Lower leg skin (tissue), 4 donors: ENCODE data around the gene MAGEB1. TPM values are rescaled to one million over a fixed set of nuclear protein-coding genes. Genes with fewer than 3 reads are reported as not detected.

Source experiments
- DNase-seq, 2 donors: peaks; one replicate each; pipeline ENCODE4 v3.0.0-alpha.2; 2019; ENCODE audit warnings: low spot score in 2 of 2
- H3K4me3 ChIP-seq: fragments of 200-600 bp; sonication (generic); 2 replicates; pipeline ENCODE4 v1.5.1; 2017; ENCODE audit warnings: mild to moderate bottlenecking, low read depth; ENCODE audit not compliant: poor library complexity, severe bottlenecking
- CTCF ChIP-seq, 3 donors: fragments of 450-650 bp; IDR thresholded peaks; one replicate each; pipeline ENCODE4 v1.5.1; 2016; ENCODE audit warnings: antibody characterized with exemption in 3 of 3, mild to moderate bottlenecking in 3 of 3, moderate library complexity in 2 of 3
- POLR2A ChIP-seq, 2 donors: fragments of 450-650 bp; IDR thresholded peaks; one replicate each; pipeline ENCODE4 v1.6.1; 2016 to 2017; ENCODE audit warnings: antibody characterized with exemption in 2 of 2, mild to moderate bottlenecking in 1 of 2, moderate library complexity in 1 of 2
- WGBS, 2 donors: methylation state at CpG; one replicate each; pipeline ENCODE4 v1.1.5; 2018; 5-methylcytosine and 5-hydroxymethylcytosine counted together
- intact Hi-C: fragments of 100-400 bp; cut with DNase I; formaldehyde crosslinking; loops from one replicate; pipeline ENCODE4 v1.15.0; 2023; ENCODE audit warnings: low total_unique reads
- total RNA-seq, 4 donors: library from RNA; depleted of rRNA; stranded (reverse); fragments of >200 nt; gene quantifications; one replicate each; pipeline ENCODE4 v1.1.0, GENCODE V29; 2016

Gene MAGEB1
- total RNA-seq, 4 donors from 2014 or later = not detected

- intact Hi-C loops = no loop called here
- TF ChIP-seq POLR2A (IDR thresholded peaks at IDR 0.05) (no peak), CTCF (IDR thresholded peaks at IDR 0.05) (no peak)
- 0 to 44% methylated on average over 1 of the region's 1 CpG for WGBS, 2 donors
- no peak overlapping the region for H3K4me3 ChIP-seq
- no peak for DNase-seq
These were observed 31.4 kb downstream of the MAGEB1 start for GRCh38 chrX:30278365-30278764.

GRCh38 chrX:30280428-30280827, 33.5 kb downstream of the MAGEB1 start:
- intact Hi-C loops = no loop called here
- no peak overlapping the region for H3K4me3 ChIP-seq
- no peak for DNase-seq
- 67 to 96% methylated on average over 1 of the region's 1 CpG for WGBS, 2 donors
- TF ChIP-seq CTCF (IDR thresholded peaks at IDR 0.05) (no peak), POLR2A (IDR thresholded peaks at IDR 0.05) (no peak)

- intact Hi-C loops = no loop called here
- TF ChIP-seq POLR2A (IDR thresholded peaks at IDR 0.05) (no peak), CTCF (IDR thresholded peaks at IDR 0.05) (no peak)
- no peak overlapping the region for H3K4me3 ChIP-seq
- no peak for DNase-seq
These were observed 35.6 kb downstream of the MAGEB1 start for GRCh38 chrX:30282527-30282926.

GRCh38 chrX:30283456-30284200, 36.7 kb downstream of the MAGEB1 start:
- TF ChIP-seq POLR2A (IDR thresholded peaks at IDR 0.05) (no peak), CTCF (IDR thresholded peaks at IDR 0.05) (no peak)
- WGBS, 2 donors = 55 to 61% methylated on average over 3 of the region's 3 CpGs
- no peak overlapping the region for H3K4me3 ChIP-seq
- intact Hi-C loops = no loop called here
- DNase-seq = no peak

- TF ChIP-seq POLR2A (IDR thresholded peaks at IDR 0.05) = no peak
- 63 to 80% methylated on average over 5 of the region's 5 CpGs for WGBS, 2 donors
- intact Hi-C loops = no loop called here
- H3K4me3 ChIP-seq = no peak overlapping the region
- no peak for DNase-seq
These were observed 49.7 kb downstream of the MAGEB1 start for GRCh38 chrX:30296408-30297254.

GRCh38 chrX:30301208-30301607, 54.3 kb downstream of the MAGEB1 start:
- no peak for TF ChIP-seq CTCF (IDR thresholded peaks at IDR 0.05)
- TF ChIP-seq POLR2A (IDR thresholded peaks at IDR 0.05) = no peak
- DNase-seq = no peak
- no peak overlapping the region for H3K4me3 ChIP-seq
- intact Hi-C loops = no loop called here
